ENCODE results near the gene TAF11L7.
"Not testable (repeated sequence)": the region's sequence is repeated elsewhere in the genome, so short reads cannot be mapped to it uniquely, and the experiment has no call there.

Gene TAF11L7

GRCh38 chr5:17585658-17586057, at the start of gene TAF11L7:
Gene TAF11L7 (minus strand): TSS chr5:17585758.
- H3K27ac Mint-ChIP-seq, H3K36me3 Mint-ChIP-seq, ATAC-seq: not testable (repeated sequence)

GRCh38 chr5:17634160-17634559, 48.6 kb upstream of the TAF11L7 start, which contains the start of gene TAF11L14:
Gene TAF11L14 (plus strand): TSS chr5:17634460.
- H3K4me3 Mint-ChIP-seq = no peak within 1 kb of the TSS
- ATAC-seq = no peak
- no peak within 1 kb of the TSS for H3K27ac Mint-ChIP-seq
- H3K27me3 Mint-ChIP-seq = no peaks in the 10 kb centered on the region
- no peaks in the 10 kb centered on the region for H3K4me1 Mint-ChIP-seq
- no peaks in the 10 kb centered on the region for H3K36me3 Mint-ChIP-seq
- H3K9me3 Mint-ChIP-seq = no peaks in the 10 kb centered on the region

More at GRCh38 chr5:17585658-17586057, at the start of gene TAF11L7:
- H3K9me3 Mint-ChIP-seq, H3K4me1 Mint-ChIP-seq, H3K4me3 Mint-ChIP-seq, H3K27me3 Mint-ChIP-seq: not testable (repeated sequence)

DNA sequence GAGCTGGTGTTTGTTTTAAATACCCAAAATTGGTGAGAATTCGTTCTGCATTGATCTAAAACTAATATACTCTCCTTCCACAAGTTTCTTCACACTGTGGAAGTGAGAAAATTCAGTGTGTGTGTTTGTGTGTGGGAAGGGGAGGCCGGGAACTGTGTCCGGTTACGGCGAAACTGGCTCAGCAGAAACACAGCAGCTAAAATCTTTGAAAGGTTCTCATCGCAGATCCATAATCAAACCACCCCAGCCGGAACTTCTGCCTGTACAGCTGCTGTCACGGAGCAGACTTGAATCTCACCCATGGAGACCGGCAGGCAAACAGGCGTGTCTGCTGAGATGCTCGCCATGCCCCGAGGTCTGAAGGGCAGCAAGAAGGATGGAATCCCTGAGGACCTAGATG, 46.2 kb upstream of the TAF11L7 start, which contains the start of gene TAF11L13:
Gene TAF11L13, plus strand, starts transcription at position 301 of the 400 bp plus-strand sequence.
- H3K36me3 Mint-ChIP-seq, H3K9me3 Mint-ChIP-seq, ATAC-seq, H3K4me3 Mint-ChIP-seq, H3K27ac Mint-ChIP-seq, H3K4me1 Mint-ChIP-seq, H3K27me3 Mint-ChIP-seq: not testable (repeated sequence)

GRCh38 chr5:17625686-17626085, 40.1 kb upstream of the TAF11L7 start:
- Mint-ChIP-seq H3K4me1 (no peaks in the 10 kb centered on the region), H3K9me3 (peaks cover 4% of the 10 kb centered on the region), H3K27me3 (peaks cover 7% of the 10 kb centered on the region), H3K27ac (no peak overlapping the region), H3K36me3 (no peaks in the 10 kb centered on the region), H3K4me3 (no peak overlapping the region)
- peak; percentile 32 for ATAC-seq

- peaks cover 4% of the 10 kb centered on the region for H3K9me3 Mint-ChIP-seq
- no peak for ATAC-seq
- no peaks in the 10 kb centered on the region for H3K4me1 Mint-ChIP-seq
- peaks cover 16% of the 10 kb centered on the region for H3K27me3 Mint-ChIP-seq
- H3K27ac Mint-ChIP-seq = no peak overlapping the region
- no peaks in the 10 kb centered on the region for H3K36me3 Mint-ChIP-seq
- H3K4me3 Mint-ChIP-seq = no peak overlapping the region
Observed at GRCh38 chr5:17620627-17621026, 35.1 kb upstream of the TAF11L7 start.

DNA sequence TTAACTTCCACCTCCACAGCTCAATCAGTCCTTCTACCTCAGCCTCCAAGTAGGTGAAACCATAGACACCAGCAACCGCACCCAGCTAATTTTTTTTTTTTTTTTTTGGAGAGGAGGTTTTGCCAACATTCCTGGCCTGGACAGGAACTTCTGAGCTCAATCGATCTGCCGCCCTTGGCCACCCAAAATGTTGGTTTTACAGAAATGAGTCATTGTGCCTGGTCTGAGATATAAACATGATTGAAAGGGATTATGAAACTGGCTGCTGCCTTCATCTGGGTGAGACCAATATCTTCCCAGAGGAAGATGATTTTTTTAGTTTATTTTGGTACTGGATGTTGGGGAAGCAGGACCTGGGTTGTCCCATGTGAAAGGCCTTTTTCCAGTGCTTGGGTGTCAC, 33.8 kb upstream of the TAF11L7 start:
- Mint-ChIP-seq H3K36me3 (no peaks in the 10 kb centered on the region), H3K27me3 (peaks cover 16% of the 10 kb centered on the region), H3K4me1 (no peaks in the 10 kb centered on the region), H3K4me3 (no peak overlapping the region), H3K27ac (no peak overlapping the region), H3K9me3 (peaks cover 4% of the 10 kb centered on the region)
- ATAC-seq = no peak

GRCh38 chr5:17614872-17615605, 29.5 kb upstream of the TAF11L7 start:
- Mint-ChIP-seq H3K9me3 (no peaks in the 10 kb centered on the region), H3K4me3 (no peak overlapping the region), H3K36me3 (no peaks in the 10 kb centered on the region)

GRCh38 chr5:17610092-17610491, 24.5 kb upstream of the TAF11L7 start, which contains the start of gene TAF11L12:
Gene TAF11L12 (plus strand): TSS chr5:17610392.
- H3K27ac Mint-ChIP-seq, H3K9me3 Mint-ChIP-seq, H3K36me3 Mint-ChIP-seq, ATAC-seq, H3K4me1 Mint-ChIP-seq, H3K27me3 Mint-ChIP-seq, H3K4me3 Mint-ChIP-seq: not testable (repeated sequence)

More at GRCh38 chr5:17614872-17615605, 29.5 kb upstream of the TAF11L7 start:
- H3K27me3 Mint-ChIP-seq = peaks cover 8% of the 10 kb centered on the region
- H3K27ac Mint-ChIP-seq = no peak overlapping the region
- ATAC-seq = no peak
- H3K4me1 Mint-ChIP-seq = no peaks in the 10 kb centered on the region

DNA sequence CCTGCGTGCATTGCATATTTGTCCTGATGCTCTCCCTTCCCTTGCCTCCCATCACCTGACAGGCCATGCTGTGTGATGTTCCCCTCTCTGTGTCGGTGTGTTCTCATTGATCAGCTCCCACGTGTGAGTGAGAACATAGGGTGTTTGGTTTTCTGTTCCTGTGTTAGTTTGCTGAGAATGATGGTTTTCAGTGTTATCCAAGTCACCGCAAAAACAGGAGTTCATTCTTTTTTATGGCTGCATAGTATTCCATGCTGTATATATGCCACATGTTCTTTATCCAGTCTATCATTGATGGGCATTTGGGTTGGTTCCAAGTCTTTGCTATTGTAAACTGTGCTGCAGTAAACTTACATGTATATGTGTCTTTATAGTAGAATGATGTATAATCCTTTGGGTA, 21.9 kb upstream of the TAF11L7 start:
- not testable (repeated sequence) for H3K27ac Mint-ChIP-seq, H3K27me3 Mint-ChIP-seq, ATAC-seq, H3K4me3 Mint-ChIP-seq, H3K9me3 Mint-ChIP-seq, H3K4me1 Mint-ChIP-seq, H3K36me3 Mint-ChIP-seq

- Mint-ChIP-seq H3K4me3 (no peak overlapping the region), H3K9me3 (peaks cover 3% of the 10 kb centered on the region), H3K27ac (no peak overlapping the region), H3K27me3 (no peaks in the 10 kb centered on the region), H3K4me1 (no peaks in the 10 kb centered on the region), H3K36me3 (no peaks in the 10 kb centered on the region)
- no peak for ATAC-seq
Observed at GRCh38 chr5:17604951-17605350, 19.4 kb upstream of the TAF11L7 start.

DNA sequence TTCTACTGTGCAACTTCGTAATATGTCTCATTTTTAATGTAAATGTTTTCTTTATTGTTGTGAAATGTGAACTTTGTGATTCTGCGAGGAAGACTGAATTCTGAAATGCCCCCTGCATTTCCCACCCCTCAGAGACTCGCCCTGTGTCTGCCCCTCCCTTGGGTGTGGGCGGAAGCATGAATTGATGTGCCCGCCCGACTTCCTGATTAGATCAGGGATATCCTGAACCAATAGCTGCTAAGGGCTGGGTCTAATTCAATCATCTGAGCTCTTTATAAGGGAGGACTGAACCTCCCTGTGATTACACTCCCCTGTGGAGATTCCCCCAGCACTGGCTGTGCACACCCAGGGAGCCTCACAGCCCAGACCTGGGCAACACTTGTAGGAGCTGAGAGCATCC, 18.3 kb upstream of the TAF11L7 start, which contains the start of gene TAF11L11:
Gene TAF11L11, plus strand, starts transcription at position 304 of the 400 bp plus-strand sequence.
- H3K27ac Mint-ChIP-seq, H3K27me3 Mint-ChIP-seq, ATAC-seq, H3K4me1 Mint-ChIP-seq, H3K36me3 Mint-ChIP-seq, H3K9me3 Mint-ChIP-seq, H3K4me3 Mint-ChIP-seq: not testable (repeated sequence)

- not testable (repeated sequence) for ATAC-seq, H3K4me1 Mint-ChIP-seq, H3K27ac Mint-ChIP-seq, H3K27me3 Mint-ChIP-seq, H3K4me3 Mint-ChIP-seq, H3K36me3 Mint-ChIP-seq, H3K9me3 Mint-ChIP-seq
Observed at GRCh38 chr5:17597728-17598127, 12.2 kb upstream of the TAF11L7 start, which contains the start of gene TAF11L10. Gene TAF11L10 (minus strand): TSS chr5:17597828.

- not testable (repeated sequence) for H3K9me3 Mint-ChIP-seq, H3K27me3 Mint-ChIP-seq, H3K36me3 Mint-ChIP-seq, H3K4me1 Mint-ChIP-seq, ATAC-seq, H3K27ac Mint-ChIP-seq, H3K4me3 Mint-ChIP-seq
Observed at GRCh38 chr5:17594255-17594654, 8.7 kb upstream of the TAF11L7 start, which contains the start of gene TAF11L9. Gene TAF11L9 (minus strand): TSS chr5:17594394.

- H3K27ac Mint-ChIP-seq, H3K27me3 Mint-ChIP-seq, H3K9me3 Mint-ChIP-seq, H3K36me3 Mint-ChIP-seq, H3K4me3 Mint-ChIP-seq, H3K4me1 Mint-ChIP-seq, ATAC-seq: not testable (repeated sequence)
Observed at GRCh38 chr5:17590860-17591259, 5.3 kb upstream of the TAF11L7 start, which contains the start of gene TAF11L8. Gene TAF11L8 (minus strand): TSS chr5:17590960.

All from stimulated activated memory B cell treated with anti-CD40 and anti-IgM and Interleukin-4, amounts not matched to agents 10 μg/mL and 1 μg/mL and 100 μg/mL, for 72 hours (primary cell).